ENCODE measurements around the gene GAS6.

The GAS6 gene

DNA sequence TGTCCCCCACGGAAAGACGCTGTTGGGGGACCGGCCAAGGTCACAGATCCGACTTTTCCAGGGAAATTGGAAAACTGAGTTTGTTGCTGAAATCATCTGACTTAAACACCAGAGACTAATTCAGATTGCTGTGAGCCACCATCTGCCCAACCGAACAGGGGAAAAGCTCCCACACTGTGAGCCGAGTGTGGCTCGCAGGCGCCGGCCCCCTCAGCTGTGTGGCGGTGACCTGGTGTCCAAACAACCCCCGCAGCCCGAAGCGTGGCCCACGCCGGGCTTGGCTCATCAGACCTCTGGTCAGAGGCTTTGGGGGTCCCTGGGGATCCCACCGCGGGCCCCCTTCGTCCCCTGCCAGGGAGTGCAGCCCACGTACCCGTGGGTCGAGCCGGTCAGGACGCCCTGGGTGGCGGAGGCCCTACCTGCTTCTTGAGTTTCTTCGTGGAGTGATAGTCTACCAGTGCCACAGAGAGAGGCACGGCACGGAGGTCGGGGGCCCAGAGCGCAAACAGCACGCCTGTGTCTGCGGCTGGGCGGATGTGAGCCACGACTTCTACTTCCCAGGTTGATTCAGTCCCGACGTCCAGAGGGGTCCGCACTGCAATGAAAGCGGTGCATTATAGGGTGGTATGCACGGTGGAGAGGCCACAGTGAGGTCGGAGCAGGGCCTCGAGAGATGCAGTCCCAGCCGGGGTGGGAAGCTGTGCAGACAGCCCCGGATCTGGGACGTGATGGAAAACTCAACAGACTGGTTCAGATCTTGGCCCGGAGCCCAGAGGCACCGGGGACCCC lies 40.7 kb downstream of the GAS6 start:
- no peak for DNase-seq (ENCODE audit: low read depth in 4 of 4, low spot score in 1 of 4)

DNA sequence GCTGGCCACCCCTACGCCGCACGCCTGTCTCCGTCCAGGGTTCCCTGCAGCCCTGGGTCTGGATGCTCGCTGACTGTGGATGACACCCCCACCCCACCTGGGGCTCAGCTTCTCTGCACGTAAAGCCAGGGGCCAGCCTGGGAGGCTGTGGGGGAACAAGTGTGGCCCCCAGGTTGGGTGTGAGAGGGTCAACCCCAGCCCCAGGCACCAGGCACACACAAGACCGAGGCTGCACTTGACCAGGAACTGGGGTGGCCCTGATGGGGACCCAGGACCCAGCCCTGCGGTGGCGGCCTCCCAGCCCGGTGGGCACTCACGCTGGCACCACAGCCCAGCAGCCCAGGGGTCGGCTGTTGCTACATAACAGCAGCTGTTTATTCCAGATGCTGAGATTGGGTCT lies 41.6 kb downstream of the GAS6 start:
- no peak for DNase-seq (ENCODE audit: low read depth in 4 of 4, low spot score in 1 of 4)

DNA sequence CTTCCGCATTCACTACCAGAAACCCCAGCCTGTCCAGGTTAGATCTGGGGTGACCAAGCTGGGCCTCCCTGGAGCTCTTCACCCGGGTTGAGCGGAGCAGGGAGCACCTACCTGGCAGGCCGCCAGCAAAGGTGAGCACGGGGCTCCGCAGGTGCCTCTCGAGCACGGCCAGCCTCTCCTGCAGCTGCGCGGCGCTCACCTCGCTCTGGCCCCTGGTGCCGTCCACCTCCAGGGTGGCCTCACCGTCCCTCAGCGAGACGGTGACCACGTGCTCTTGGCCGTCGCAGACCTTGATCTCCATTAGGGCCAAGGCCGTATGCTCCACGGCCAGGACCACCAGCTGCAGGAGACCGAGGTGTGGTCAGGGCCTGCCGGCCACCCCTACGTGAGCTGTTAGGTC lies 42.0 kb downstream of the GAS6 start:
- DNase-seq (ENCODE audit: low read depth in 4 of 4, low spot score in 1 of 4): no peak

DNA sequence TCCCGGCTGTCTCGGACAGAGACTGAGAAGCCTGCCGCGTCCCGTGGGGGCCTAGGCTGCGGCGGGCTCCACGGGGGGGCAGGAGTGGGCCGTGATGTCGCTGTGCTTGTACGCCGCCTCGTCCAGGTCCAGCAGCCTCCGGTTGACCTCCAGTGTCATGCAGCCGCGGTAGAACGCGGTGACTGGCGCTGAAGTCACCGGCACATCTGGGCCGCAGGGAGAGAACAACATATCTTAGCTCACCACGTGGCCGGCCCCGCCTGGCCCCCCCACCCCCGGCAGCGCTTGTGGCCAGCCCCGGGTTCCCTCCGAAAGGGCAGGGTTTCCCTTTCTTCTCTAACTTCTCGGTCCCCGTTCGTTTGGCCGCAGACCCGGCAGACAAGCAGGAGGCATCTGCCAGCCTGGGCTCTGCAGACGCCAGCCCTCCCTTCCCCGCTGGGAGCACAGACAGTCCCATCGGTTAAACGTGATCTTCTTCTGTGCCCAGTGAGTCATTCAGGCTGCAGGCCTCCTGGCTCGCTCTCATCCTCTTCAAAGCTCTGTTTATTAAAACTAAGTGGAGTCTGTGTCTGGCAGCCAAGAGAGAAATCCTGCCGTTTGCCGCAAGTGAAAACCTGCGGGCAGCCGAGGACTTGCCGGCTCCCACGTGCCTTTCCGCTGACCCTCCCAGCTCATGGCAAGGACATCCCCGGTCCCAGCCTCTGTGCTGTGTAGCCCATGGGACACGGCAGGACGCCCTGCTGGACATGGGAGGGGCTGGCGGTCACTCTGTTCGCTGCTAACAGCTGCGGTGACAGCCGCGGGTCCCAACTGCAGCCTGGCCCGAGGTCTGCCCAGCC lies 42.8 kb downstream of the GAS6 start:
- no peak for DNase-seq (ENCODE audit: low read depth in 4 of 4, low spot score in 1 of 4)

DNA sequence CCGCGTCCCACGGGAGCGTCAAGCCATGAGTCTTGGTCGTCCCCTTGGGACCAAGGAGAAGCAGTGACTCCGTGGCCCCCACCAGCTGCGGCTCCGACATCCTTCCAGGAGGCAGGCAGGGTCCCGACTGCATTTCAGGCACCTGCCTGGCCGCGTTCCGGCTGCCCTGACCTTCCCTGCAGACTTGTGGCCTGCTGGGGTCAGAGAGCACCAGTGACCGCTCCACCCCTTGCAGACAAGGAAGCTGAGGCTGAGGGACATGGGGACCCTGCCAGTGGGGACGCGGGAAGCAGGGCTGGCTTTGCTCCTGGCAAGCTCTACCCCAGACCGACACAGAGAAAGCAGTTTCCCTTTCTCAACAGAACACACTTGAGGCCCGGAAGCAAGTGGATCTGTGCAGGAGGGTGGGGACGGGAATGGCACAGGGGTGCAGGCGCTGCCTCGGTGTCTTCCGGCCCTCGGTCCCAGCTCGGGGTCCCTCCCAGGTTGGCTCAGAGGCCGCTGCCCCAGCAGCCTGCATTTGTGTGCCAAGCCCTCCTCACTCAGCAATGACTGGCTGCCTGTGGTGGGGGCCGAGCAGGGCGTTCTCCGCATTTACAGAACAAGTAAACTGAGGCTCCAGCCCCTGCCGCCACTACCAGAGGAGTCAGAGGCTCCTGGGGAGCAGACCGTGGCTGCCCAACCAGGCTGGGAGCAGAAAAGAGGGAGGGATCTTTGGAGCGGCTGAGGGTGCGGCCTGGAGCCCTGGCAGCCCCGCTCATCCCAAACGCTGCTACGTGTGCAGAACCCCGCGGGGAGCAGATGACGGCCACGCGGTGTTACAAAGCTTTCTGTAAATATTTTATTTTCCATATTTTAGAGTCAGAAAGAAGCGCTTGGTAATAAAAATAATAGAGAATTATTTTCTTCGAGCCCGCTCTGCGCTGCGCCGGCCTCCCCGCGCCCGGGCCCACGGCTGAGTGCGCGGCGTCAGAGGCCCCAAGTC lies 43.9 kb downstream of the GAS6 start:
- no peak for DNase-seq (ENCODE audit: low read depth in 4 of 4, low spot score in 1 of 4)

DNA sequence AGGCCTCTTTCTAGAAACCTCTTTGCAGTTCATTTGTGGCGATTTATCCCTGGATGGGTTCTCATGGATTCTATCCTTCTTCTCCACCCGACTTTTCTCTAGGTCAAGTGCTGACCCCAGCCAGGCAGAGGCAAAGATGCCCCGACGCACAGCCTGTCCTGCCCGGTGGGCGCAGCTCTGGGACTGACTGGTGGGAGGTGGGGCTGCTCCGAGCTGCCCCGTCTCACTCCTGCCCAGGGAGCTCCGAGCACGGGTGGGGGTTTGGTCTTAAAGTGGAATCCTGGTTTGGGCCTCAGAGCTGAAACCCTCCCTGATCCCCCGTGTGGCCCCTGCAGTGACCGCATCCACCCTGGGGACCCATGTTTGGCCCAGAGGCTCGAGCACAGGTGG lies 44.5 kb downstream of the GAS6 start:
- DNase-seq (ENCODE audit: low read depth in 4 of 4, low spot score in 1 of 4): no peak

DNA sequence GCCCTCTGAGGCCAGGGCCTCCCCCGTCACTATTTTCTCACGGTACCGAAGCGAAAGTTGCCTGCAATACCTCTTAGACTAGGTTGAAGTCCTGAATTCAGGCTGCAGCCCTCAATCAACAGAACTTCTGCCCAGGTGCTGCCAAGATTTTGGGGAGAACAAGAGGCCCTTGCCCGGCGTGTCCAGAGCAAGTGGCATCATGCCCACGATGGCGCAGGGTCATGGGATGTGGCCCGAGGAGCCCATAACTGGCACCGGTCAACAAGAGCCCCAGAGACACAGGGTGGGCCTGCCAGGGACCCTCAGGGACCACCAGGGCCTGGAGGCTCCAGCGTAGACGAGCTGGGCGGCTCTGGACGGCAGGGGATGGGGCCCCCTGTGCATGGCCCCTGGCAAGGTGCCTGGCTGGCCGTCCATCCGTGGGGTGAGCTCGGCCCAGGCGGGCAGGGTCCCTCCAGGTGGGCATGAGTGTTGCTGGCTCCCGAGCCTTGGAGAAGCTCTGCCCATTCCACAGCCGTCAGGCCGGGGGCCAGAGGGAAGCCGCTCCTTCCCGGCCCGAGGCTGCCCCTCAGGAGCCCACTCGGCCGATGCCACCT lies 45.1 kb downstream of the GAS6 start:
- no peak for DNase-seq (ENCODE audit: low read depth in 4 of 4, low spot score in 1 of 4)

DNA sequence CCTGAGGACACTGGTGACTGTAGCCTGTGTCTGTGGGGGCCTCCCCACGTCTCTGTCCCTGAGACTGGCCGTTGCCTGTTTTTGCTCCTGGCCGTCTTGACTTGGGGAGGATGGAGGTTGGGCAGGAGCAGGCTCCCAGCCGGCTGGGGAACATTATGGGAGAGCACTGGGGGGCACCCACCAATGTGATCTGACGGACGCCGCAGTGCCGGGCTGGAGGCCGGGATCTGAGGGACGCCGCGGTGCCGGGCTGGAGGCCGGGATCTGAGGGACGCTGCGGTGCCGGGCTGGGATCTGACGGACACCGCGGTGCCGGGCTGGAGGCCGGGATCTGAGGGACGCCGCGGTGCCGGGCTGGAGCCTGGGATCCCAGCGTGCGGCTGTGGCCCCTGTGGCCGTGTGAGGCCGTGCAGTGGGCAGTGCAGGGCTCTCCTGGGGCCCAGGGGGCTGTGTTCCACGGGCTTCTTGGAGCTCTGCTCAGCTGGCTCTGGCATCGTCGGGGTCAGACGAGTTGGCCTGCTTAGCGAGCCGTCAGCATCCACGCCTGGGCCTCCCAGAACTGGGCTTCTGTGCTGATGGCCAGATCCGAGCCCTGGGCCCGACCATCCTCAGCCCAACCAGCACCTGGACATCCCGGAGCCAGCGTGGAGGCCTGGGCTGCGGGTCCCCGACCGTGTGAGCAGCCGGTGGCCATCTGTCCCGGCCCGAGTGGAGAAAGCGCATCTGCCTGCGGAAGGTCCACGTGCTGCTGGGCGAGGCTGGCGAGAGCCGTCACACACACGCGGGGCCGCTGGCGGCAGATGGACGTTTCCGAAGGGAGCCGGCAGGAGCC lies 45.8 kb downstream of the GAS6 start:
- DNase-seq (ENCODE audit: low read depth in 4 of 4, low spot score in 1 of 4): no peak

DNA sequence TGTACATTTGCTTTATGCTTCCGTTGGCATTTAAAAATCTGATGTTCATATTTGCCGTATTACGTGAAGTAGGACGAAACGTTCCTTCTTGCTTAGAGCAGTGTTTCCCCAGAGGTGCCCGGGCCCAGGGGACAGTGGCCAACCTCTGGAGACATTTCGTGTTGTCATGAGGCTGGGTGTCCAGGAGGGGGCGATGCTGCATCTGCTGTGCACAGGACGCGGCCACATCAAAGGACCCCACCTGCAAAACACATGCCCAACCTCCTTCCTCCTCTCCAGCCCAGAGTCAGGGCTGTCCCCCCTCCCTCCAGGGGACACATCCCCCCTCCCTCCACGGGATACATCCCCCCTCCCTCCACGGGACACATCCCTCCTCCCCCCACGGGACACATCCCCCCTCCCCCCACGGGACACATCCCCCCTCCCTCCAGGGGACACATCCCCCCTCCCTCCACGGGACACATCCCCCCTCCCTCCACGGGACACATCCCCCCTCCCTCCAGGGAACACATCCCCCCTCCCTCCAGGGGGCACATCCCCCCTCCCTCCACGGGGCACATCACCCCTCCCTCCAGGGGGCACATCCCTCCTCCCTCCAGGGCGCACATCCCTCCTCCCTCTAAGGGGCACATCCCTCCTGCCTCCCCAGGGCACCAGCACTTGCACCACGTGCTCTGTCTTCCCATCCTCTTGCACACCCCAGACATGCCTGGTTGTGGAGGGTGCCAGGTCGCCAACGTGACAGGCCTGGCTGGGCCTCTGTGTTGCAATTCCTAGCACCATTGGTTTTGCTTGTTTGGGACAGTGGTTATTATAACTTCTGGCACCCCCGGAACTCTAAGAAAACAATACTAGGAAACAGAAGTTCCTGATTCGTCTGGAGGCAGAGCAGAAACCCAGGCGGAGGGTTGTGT lies 46.7 kb downstream of the GAS6 start:
- DNase-seq (ENCODE audit: low read depth in 4 of 4, low spot score in 1 of 4): peak; percentile 74 to 83 (median 80)

DNA sequence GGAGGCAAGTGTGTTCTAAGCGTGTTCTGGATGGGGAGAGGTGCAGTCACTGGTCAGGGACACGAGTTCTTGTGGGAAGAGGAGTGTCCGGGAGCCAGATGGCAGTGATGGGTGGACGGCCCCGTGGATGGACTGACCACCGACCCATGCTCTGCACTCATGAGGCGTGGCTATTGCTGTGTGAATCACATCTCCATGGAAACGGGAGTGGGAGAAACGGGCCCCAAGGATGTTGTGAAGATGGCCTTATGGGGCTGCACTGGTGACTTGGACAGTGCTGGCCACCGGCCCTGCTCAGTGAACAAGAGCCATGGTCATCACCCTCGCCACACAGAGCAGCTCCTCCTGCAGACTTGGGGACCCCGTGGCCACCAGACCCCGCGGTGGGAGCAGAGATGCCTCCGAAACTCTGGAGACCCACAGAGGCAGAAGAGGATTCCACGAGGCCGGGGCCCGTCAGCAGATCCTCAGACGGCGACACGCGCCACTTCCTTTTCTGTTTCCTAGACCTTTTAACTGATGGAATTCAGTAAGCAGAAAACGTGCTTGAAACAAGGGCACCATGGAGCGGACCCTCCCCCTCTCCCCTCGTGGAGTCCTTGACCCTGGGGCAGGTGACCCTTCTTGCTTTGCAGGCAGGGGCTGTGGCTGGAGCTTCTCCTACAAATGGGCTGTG lies 47.5 kb downstream of the GAS6 start:
- DNase-seq (ENCODE audit: low read depth in 4 of 4, low spot score in 1 of 4): no peak

DNA sequence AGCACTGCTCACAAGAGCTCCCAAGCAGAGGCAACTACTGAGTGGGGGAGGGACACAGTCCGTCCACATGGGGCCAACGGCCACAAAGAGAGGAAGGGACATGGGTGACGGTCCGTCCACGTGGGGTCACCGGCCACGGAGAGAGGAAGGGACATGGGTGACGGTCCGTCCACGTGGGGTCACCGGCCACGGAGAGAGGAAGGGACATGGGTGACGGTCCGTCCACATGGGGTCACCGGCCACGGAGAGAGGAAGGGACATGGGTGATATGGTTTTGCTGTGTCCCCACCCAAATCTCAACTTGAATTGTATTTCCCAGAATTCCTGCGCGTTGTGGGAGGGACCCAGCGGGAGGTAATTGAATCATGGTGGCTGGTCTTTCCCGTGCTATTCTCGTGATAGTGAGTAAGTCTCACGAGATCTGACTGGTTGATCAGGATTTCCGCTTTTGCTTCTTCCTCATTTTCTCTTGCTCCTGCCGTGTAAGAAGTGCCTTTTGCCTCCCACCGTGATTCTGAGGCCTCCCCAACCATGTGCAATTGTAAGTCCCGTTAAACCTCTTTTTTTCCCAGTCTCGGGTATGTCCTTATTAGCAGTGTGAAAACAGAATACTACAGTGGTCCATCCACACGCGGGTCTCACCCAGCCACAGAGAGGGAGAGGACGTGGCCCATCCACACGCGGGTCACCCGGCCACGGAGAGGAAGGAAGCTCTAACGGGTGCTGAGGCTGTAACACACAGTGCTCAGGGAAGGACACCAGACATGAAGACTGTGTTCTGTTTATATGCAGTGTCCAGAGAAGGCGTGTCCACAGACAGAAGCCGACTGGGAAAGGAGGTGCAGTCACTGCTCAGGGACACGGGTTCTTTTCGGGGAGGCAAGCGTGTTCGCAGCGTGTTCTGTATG lies 48.5 kb downstream of the GAS6 start:
- peak in 1 of 4 experiments; percentile 25 for DNase-seq (ENCODE audit: low read depth in 4 of 4, low spot score in 1 of 4)

DNA sequence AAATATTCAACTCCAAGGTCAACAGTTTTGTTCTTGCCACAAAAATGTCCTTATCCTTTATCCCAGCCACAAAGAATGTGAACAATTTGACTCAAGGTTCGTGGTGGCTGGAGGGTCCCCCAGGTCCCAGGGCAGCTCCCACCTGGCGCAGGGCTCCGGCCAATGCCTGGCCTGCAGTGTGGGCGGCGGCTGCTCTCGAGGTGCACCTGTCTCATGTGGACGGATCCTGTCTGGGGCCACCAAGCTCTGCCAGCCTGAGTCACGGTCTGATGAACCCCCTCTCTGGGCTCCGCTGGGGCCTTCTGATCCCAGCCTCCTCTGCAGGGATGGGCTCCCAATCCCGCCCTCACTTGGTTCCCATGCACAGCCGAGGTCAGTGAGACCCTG lies 49.4 kb downstream of the GAS6 start:
- no peak for DNase-seq (ENCODE audit: low read depth in 4 of 4, low spot score in 1 of 4)

DNA sequence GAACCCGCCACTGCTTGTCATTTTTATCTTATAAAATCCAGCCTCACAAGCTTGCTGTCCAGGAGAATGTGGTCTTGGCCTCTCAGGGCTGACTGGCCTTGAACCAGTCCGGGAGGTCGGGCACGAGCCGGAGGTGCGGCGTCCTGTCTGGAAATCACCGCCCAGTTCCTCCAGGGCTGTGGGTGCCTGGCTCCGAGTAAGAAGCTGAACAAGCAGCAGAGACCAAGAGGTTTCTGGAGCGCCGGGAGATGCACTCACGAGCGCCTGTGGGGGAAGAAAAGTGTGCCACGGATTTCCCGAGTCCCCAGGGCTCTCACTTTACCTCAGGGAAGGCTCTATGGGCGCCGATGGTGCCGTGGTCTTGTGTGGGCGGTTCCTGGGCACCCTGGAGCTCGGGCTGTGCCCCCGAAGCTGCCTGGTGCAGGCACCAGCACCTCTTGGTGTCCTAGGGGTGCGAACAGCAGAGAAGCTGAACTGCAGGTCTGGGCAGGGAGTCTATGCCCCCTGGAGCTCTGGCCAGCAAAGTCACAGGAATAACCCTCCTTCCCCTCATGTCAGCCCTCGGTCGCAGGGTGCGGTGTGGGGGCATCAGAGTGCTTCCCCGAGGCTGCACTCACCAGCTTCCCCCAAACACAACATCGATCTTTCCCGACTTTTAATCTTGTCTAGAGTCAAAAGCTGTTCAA lies 50.0 kb downstream of the GAS6 start:
- no peak for DNase-seq (ENCODE audit: low read depth in 4 of 4, low spot score in 1 of 4)

DNA sequence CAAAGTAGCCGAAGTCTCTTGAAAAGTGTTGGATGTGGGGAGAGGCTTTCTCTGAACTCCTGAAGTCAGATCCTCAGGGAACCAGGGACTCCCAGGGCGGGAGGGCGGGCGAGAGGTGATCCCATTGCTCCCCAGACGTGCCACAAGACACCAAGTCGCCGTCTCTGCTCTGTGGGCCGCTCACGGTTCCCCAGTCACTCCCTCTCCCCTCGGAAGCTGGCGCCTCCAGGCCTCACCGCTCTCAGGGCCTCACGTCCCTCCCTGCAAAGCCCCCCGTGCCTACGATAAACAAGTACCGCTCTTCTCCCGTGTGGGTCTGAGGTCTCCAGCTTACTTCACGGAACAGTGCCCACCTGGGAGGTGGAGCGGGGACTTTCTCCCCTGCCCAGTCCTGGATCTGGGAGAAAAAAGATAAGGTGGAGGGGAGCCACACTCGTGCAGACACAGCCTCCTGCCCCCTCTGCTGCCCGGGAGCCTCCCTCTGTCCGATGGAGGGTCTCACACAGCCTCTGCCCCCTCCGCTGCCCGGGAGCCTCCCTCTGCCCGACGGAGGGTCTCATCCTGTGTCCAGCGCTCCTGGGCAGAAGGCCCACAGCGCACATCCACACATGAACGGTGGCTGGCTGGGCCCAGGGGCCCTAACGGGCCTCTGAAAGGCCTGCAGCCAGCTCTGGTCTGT lies 50.7 kb downstream of the GAS6 start:
- DNase-seq (ENCODE audit: low read depth in 4 of 4, low spot score in 1 of 4): no peak

DNA sequence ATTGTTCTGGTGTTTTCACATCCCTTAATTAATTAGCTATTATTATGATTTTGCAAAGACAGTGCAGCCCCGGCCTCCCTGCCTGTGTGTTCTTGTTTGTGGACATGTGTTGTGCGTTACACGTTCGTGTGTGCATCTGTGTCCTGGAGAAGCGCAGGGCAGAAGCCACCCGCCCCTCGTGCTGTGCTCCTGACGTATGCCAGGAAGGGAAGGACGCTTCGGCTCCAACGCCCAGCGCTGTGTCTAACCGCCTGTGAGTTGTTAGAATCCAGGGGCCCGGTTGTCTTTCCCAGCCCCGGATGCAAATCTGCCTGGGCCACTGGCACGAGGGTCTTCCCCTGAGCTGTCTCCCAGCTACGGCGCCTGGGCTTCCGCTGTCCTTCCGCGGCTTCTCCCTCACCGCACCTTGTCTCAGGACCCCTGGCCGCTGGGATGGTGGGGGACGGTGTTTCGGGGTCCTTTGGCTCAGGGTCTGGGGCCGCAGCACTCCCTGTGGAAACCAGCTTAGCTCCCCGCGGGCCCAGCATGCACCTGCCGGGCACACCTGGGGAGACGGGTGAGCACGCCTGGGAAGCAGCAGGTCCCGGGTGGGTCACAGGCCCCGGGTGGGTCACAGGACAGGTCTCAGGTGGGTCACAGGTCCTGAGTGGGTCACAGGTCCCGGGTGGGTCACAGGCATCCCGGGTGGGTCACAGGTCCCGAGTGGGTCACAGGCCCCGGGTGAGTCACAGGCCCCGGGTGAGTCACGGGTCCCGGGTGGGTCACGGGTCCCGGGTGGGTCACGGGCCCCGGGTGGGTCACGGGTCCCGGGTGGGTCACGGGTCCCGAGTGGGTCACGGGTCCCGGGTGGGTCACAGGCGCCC lies 51.5 kb downstream of the GAS6 start:
- DNase-seq (ENCODE audit: low read depth in 4 of 4, low spot score in 1 of 4): no peak

Measured in stimulated activated CD4-positive, alpha-beta T cell treated with anti-CD3 and anti-CD28 coated beads, Interleukin-1b, Interleukin-23, amount 100 ng/mL, for 24 hours (primary cell).